NCI-H2196 treated with DMSO at 0.1 percent for 48 hours (cell line): ENCODE data around the gene MTARC2.

Experiments used
- DNase-seq: peaks from one replicate; lab custom pipeline; 2025; ENCODE audit not compliant: unreplicated experiment; lab: John Stamatoyannopoulos, UW

MTARC2 gene

DNA sequence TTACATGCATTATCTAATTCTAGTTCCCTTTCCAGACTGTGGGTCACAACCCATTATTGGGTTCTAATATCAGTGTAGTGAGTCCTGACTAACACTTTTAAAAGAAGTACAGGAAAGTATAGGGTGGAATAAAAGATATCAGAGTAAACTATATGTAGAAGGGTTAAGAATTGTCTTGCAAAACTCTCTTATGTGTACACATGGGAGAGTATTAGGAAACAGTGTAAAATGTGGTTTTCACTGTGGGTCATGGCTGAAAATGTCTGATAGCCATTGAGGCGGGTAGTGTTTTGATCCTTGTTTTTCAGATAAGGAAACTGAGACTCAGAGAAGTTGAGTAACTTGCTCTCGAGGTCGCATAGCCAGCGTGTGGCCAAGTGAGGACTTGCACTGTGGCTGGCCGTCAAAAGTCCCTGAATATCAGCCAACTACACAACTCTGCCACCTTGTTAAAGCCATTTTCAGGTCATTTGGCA, 20.0 kb downstream of the MTARC2 start:
- no peak for DNase-seq

DNA sequence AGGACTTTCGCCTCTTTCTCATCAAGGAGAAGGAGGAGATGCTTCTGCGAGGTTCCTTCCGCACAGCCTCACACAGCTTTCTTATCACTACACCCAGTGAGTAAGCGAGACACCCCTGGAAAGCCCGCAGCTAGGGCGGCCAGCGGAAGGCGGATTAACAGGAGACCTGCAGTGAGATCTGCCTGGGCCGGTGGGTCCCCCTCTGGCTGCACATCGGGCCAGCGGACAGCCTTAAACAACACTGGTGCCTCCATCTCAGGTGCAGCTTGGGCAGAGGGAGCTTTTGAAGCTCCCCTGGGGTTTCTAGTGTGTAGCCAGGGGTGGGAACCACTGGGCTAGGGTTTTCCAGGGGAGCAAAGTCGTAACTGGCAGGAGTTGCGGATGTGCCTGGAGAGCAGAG, 21.1 kb downstream of the MTARC2 start:
- no peak for DNase-seq

DNA sequence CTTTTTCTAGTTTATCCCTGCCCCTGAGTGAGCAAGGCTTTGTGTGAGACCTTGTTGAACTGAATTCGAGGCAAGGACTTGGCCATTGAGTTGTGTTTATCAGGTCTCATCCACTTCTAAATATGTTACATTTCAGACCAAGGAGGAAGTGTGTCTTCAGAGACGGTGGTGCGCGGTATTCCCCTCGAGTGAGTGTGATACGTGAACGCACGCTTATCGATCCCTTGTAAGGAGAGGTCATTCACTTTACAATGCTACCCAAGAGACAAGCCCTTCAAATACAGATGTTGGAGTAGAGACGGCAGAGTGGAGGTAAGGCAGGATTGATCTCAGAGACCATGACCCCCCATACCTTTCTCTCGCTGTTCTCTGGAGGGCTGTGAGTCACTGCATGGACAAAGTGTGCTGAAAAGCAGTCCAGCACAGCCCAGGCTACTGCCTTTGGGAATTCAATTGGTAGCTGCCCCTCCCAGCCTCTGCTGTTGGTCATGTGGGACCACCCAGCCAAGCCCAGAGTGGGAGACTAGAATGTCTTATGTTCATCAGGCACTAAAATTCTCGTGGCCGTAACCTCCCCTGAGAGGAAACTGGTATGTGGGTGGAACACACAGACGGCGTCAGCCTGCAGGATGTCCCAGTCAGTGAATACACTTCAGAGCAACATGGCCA, 22.3 kb downstream of the MTARC2 start:
- no peak for DNase-seq

DNA sequence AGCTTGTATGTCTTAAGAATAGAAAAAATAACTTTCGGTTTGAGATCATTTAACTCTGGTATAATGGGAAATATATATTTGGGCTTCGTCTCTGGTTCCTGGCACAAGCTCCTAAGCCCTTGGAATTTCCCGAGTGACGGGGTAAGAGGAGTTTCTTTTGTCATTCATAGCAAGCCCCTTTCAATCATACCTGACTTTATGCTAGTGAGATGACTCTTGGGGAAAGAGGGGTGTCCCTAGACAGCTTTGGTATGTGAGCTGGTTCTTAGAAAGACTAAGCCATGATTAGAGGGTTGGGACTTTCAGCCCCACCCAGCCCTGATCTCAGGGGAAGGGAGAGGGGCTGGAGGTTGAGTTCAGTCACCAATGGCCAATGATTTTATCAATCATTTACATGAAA, 24.7 kb downstream of the MTARC2 start:
- DNase-seq: no peak

DNA sequence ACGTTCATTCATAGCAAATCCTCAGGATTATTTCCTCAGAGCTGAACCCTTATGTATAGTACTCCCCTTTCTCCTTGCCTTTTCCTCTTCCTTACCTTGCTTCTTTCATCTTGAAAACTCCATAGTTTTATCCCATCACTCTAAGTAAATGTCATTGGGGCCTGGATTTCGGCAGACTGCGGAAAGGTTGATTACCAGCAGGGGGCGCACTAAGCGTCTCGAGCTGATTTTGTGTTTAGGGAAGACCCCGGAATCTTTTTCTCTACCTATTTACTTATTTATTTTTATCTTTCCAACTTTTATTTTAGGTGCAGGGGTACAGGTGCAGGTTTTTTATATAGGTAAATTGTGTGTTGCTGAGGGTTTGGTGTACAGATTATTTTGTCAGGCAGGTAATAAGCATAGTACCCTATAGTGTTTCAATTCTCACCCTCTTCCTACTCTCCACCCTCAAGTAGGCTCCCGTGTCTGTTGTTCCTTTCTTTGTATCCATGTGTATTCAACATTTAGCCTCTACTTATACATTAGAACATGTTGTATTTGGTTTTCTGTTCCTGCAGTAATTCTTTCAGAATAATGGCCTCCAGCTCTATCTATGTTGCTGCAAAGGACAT, 27.2 kb downstream of the MTARC2 start:
- no peak for DNase-seq

DNA sequence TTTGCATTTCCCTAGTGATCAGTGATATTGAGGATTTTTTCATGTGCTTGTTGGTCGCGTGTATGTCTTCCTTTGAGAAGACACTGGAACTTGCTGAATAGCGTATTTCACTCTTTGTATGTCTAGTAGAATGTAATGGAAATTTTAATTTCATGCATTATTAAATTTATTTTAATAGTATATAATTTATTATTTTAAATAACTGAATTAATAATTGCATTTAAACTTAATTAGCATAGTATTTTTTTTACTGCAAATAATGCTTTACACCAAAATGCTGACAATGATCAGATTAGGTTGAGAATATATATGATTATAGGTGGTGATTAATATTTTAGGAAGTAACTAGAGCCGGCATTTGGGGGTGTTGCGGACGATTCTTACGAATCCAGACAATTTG, 28.1 kb downstream of the MTARC2 start:
- no peak for DNase-seq

DNA sequence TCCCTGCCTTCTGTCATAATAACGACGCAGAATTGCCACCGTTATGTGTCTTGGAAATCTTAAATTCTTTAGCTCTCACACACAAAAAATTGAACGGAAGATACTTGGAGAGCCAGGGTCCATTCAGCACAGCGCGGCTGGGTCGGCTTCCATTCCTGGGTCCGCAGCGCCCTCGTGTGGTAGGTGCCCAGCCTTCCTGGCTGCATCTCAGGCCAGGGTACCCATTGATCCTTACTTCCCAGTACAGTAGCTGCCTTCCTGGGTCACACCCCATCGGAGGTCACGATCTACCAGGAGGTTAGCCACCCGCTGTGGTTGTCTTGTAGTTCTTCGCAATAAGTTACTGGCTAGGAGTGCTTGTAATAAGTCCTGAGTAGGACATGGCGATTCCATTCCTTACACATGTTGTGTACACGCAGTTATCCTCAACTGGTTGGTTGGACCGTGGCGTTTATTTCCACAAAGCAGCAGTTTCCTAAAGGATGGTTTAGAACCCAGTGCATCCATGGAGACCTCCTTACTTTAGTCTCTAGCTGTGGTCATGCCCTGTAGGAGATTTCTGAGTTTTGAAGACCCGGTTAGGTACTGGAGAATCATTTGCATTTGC, 28.7 kb downstream of the MTARC2 start:
- DNase-seq: peak; percentile 52

DNA sequence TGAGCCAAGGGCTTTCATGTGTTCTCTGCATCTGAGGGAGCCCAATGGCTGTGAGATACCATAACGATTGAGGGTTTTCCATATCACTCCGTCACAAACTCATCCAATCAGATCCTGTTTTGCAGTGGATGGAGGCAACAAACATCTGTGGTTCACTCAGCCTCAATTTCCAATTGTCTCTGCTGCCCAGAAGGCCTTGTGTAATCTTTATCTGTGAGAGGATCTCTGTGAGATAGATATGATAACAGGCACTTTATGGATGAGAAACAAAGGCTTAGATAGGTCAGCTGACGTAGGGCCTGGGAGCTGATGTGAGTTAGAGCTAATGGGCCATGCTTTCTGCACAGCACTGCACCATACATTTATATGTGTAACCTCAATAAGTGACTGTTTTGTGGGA, 35.3 kb downstream of the MTARC2 start:
- no peak for DNase-seq

DNA sequence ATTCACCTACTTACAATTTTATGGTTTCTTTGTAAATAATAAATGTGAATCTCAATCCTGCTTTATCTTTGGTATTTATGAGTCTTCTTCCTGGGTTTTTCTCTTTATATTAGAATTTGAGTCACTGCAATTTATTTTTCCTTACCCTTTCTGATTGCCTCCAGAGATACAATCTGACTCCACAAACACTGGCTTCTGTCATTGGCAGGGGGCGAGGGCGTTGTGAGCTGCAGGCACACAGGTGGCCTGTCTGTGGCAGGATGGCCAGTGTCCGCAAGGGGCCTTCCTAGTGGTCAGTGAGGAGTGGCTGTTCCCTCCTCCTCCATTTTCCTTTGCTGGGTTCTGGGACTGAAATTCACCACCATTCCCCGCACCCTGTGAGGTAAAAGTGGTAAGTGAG, 36.6 kb downstream of the MTARC2 start:
- no peak for DNase-seq

DNA sequence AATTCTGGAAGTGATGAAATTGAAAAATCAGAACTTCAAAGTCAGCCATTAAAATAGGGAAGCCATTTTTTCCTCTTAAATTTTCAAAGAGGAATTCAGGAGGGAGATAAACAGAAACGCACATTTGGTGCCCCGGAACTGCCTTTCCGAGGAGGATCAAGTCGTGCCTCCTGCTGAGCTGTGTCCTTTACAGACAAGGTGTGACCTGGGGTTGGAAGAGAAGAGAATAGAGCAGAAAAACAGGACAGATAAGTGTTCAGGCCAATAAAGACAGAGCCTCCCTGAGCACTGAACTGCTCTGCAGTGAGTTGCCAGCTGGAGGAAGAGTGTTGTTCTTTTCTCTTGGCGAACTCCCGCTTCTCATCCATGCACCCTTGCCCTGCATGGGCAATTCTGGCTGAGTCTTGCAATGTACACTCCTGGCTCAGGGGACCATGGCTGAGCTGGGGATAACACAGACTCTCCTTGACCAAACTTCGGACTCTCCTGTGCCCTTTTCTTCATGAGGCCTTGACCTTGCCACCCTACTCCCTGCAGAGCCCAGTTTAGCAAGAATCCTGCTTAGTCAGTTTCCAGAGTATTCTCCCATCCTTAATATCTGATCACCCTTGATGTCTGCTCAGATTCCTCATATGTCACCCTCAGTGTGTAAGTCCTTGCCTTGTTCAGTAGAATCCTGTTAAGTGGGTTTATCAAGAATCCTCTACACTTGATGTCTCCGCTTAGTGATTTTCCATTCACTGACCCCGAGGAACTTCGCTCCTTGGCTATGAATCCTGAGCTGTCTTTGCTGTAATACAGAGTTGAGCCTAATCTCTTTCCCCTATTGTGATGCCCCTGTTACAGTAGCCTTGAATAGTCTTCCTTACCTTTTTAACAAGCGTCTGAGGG, 37.3 kb downstream of the MTARC2 start:
- DNase-seq: no peak

DNA sequence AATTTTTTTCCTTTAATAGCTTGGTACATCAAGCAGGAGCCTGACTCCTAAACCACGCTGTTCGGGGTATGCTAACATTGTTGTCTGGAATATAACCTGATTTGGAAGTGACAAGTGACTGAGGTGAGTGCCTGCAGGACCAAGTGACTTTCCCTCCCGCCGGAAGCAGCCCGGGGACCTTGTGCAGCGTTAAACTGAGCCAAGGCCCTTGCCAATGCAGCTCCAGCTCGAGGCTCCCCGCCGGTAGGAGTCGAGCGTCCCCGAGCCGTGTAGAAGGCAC, 37.9 kb downstream of the MTARC2 start:
- peak; percentile 60 for DNase-seq

DNA sequence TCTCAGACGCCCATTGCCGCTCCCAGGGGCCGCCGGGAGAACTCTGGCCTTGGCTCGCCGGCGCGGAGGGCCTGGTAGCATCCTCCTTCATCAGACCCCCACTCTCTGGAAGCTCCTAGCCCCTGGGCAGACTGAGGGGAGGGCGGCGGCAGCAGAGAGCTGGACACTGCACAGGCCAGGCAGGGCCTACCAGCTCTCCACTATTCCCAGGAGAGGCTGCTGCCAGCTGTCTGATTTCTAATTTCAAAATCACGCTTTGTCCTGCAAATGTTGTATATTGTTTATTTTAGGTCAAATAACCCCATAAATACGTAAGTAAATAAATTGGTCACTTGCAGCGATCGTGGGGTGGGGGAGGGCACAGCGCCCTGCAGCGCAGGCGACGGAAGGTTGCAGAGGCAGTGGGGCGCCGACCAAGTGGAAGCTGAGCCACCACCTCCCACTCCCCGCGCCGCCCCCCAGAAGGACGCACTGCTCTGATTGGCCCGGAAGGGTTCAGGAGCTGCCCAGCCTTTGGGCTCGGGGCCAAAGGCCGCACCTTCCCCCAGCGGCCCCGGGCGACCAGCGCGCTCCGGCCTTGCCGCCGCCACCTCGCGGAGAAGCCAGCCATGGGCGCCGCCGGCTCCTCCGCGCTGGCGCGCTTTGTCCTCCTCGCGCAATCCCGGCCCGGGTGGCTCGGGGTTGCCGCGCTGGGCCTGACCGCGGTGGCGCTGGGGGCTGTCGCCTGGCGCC, 38.4 kb downstream of the MTARC2 start, which contains the start of gene MTARC1:
TSS of gene MTARC1 (plus strand) at position 577 of the 732 bp plus-strand sequence. CDS start at position 609, 32 bp downstream.
- peak; percentile 89 for DNase-seq

DNA sequence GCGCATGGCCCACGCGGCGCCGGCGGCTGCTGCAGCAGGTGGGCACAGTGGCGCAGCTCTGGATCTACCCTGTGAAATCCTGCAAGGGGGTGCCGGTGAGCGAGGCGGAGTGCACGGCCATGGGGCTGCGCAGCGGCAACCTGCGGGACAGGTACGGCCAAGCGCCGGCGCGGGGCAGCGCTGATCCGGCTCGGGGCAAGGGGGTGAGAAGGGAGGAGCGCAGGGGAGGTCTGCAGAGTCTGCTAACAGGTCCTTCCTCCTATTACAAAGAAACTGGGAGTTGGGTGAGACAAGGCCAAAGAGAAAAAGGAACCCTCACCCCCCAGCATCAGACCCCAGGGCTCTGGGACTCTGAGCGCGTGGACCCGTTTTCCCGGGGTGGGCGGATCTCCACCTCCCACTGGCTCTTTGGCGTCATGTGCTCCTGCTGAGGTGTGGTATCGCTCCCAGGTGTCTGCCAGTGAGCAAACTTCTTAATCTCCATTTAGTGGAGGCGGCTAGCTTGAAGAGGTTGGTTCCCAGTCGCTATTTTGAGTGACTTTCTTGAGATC, 39.0 kb downstream of the MTARC2 start:
- DNase-seq: peak; percentile 47

DNA sequence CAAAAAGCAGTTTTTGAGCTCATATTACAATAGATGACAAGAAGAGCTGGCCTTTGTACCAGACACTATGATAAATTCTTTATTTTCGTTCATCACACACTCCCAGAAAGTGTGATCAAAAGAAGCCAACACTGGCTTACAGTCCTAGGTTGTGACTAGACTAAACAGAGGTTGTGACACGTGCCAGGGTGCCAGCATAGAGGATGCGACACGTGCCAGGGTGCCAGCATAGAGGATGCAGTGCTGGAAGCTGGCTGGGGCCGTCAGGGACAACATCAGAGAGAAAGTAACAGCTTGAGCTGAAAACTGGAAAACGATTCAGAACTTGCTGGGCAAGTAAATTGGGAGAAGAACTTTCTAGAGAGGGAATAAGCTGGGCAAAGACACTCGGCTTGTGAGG, 40.8 kb downstream of the MTARC2 start:
- no peak for DNase-seq

DNA sequence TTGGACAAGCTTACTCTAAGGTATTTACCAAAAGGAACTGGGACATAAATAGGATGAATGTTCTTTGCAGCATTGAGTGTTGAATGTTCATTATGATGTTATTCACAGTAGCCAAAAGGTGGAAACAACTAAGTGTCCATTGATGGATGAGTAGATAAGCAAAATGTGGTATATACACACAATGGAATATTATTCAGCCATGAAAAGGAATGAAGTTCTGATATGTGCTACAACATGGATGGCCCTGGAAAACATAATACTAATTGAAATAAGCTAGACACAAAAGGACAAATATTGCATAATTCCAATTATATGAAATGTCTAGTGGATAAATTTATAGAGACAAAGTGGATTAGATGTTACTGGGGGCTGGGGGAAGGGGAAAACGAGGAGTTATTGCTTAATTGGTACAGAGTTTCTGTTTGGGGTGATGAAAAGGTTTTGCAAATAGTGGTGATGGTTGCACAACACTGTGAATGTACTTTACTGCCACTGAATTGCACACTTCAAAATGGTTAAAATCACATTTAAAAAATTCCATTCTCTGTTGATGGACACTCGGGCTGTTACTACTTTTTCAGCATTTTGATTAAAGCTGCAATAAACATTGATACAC, 41.5 kb downstream of the MTARC2 start:
- DNase-seq: no peak

DNA sequence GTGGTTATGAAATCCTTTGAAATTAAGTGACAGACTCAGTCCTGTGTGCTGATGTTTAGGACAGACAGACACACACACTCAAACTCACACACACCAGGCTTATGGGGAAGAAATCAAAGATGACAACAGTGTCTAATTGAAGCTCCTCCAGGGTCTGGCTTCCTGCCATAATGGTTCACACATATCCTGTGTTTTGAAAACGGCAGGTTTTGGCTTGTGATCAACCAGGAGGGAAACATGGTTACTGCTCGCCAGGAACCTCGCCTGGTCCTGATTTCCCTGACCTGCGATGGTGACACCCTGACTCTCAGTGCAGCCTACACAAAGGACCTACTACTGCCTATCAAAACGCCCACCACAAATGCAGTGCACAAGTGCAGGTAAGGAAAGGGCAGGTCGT, 43.2 kb downstream of the MTARC2 start:
- peak; percentile 30 for DNase-seq

DNA sequence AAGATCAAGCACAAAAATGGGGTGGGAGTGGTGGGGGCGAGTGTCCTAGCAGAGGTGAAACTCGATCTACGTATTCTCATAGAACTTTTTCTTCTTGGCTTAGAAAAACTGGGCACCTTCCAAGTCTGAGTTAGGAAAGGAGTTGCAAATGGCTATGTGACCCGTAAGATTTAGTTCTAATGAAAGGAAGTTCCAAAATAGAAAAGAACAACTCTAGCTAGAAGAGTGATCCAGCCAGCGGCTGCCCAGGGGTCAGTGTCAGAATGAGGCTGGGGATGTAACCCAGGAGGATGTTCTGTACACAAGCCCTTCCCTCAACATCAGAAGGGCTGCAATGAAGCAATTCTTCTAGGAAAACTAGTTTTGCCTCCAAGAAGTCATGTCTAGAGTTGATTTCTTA, 43.8 kb downstream of the MTARC2 start:
- DNase-seq: no peak

DNA sequence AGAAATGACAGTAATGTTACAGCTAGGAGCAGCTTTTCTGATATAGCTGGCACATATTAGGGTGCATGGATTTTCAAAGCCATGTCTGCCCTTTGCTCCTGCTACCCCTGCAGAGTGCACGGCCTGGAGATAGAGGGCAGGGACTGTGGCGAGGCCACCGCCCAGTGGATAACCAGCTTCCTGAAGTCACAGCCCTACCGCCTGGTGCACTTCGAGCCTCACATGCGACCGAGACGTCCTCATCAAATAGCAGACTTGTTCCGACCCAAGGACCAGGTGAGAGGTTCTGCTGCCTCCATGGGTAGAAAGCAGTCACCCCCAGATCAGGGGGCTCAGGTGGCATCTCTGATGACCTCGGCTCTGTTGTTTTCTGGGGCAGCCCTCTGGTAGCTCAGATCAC, 48.4 kb downstream of the MTARC2 start:
- no peak for DNase-seq

DNA sequence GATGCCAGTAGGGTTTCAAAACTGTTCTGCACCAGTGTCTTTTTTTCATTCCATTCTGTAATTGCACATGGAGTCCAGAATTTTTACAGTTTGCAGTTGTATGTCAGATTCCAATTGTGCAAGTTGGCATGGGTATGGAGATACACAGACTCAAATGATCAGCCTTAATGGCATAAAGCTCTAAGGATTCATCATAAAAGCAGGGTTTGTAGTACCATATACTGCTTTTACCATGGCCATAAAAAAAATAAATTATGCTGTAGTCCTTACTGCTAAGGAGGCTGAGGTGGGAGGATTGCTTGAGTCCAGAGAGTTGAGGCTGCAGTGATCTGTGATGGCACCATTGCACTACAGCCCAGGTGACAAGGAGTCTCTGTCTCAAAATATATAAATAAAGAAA, 48.9 kb downstream of the MTARC2 start:
- DNase-seq: no peak

DNA sequence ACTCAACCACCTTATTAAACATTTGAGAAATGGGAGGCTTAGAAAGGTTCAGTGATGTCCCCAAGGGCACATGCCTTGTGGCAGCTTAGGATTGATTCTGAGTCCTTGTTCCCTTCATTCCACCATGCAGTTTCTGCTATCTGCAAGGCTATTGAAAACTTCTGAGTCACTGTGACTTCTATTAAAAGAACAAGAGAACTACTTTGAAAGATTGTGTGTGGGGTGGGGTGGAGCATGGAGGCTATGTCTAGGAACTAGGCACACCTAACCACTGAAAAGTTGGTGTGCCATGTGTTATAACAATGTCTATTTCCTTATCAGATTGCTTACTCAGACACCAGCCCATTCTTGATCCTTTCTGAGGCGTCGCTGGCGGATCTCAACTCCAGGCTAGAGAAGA, 49.4 kb downstream of the MTARC2 start:
- DNase-seq: no peak
